ENCODE measurements around the gene CHCHD10.
A peak's percentile ranks its signal among the peaks of the same experiment; 100 is the strongest.

Gene CHCHD10

GRCh38 chr22:23718371-23719165 is 49.2 kb downstream of the CHCHD10 start:
- in situ Hi-C loops (cut with HindIII; ENCODE audit: low pct_ligation_motif_present, low pct_unique_long_range_greater_than_20kb, low sequenced_read_pairs), result no loop called here

GRCh38 chr22:23716811-23717801 is 50.7 kb downstream of the CHCHD10 start:
- DNase-seq, result peak; percentile 83
- in situ Hi-C loops (cut with HindIII; ENCODE audit: low pct_ligation_motif_present, low pct_unique_long_range_greater_than_20kb, low sequenced_read_pairs), result no loop called here

More at GRCh38 chr22:23718371-23719165, 49.2 kb downstream of the CHCHD10 start:
- no peak for DNase-seq

All from ACHN (cell line).